Cardiac muscle cell (in vitro differentiated cells and primary cell): Measurements from ENCODE around the gene ERMN. TPM values are rescaled to one million over a fixed set of nuclear protein-coding genes. Genes with fewer than 3 reads are reported as not detected.
"Not testable (repeated sequence)": the region's sequence is repeated elsewhere in the genome, so short reads cannot be mapped to it uniquely, and the experiment has no call there.

Experiments
- DNase-seq, 2 donors: peaks; one replicate each; pipeline versions ENCODE4 v3.0.0 to v3.0.0-alpha.2; 2010 to 2017; ENCODE audit warnings: low read depth in 1 of 2, low spot score in 1 of 2
- H3K27ac ChIP-seq: fragments of 200-600 bp; sonication (generic); 2 replicates; pipeline ENCODE4 v1.5.1; 2016
- H3K27me3 ChIP-seq: fragments of 200-600 bp; sonication (generic); 2 replicates; pipeline ENCODE4 v1.6.0; 2016; ENCODE audit warnings: control low read depth
- H3K36me3 ChIP-seq: fragments of 200-600 bp; sonication (generic); 2 replicates; pipeline ENCODE4 v1.5.1; 2016; ENCODE audit warnings: control low read depth
- H3K4me1 ChIP-seq: fragments of 200-600 bp; sonication (generic); 2 replicates; pipeline ENCODE4 v1.8.1; 2017; ENCODE audit warnings: low read depth, mild to moderate bottlenecking, mixed run types
- H3K4me3 ChIP-seq: fragments of 200-600 bp; sonication (generic); 2 replicates; pipeline ENCODE4 v1.5.1; 2016; ENCODE audit warnings: mild to moderate bottlenecking
- H3K9me3 ChIP-seq: fragments of 200-600 bp; sonication (generic); 2 replicates; pipeline ENCODE4 v1.5.1; 2017; ENCODE audit warnings: low read depth, mild to moderate bottlenecking, control low read depth
- polyA plus RNA-seq: library from polyadenylated mRNA; unstranded; fragments of >200 nt; fragmentation: Nextera tagmentation; extraction: Ambion mirVana; gene quantifications from 2 replicates; pipeline ENCODE4 v1.2.1, GENCODE V29; 2016
- total RNA-seq: library from RNA; depleted of rRNA; stranded (reverse); fragments of >200 nt; gene quantifications from 2 replicates; pipeline ENCODE4 v1.2.3, GENCODE V29; 2016
- TF ChIP-seq, protein P1 (sequence below): IDR thresholded peaks from 2 replicates; pipeline ENCODE4 v1.5.1; 2012; ENCODE audit warnings: low read depth, mild to moderate bottlenecking, low read length

The ERMN gene, protein sequence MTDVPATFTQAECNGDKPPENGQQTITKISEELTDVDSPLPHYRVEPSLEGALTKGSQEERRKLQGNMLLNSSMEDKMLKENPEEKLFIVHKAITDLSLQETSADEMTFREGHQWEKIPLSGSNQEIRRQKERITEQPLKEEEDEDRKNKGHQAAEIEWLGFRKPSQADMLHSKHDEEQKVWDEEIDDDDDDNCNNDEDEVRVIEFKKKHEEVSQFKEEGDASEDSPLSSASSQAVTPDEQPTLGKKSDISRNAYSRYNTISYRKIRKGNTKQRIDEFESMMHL
- 0.80 TPM in 1 of 2 replicates, not detected in the other for total RNA-seq
- not detected in 2 replicates for polyA plus RNA-seq

DNA sequence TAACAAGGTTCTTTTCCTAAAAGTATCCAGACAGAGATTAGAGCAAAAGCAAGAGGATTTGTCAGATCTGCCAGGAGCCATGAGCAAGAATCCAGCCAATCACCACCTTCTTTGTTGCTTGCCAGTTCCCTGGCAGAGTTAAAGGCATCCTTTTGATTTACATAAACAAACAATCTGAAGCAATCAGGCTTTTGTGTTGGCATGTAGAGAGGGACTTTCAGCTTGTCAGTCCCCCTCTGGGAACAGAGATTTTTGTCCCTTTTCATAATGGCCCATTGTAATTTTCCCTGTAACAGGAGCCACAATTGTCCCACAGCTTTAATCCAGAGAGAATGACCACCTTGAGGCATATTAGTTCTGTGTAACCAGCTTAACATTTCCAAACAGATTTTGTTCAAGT lies at the start of gene ERMN:
Gene ERMN, minus strand, starts transcription at position 39 of the 400 bp plus-strand sequence. CDS start 182 bp downstream, outside the sequence.
- no peaks in the 10 kb centered on the region for H3K27me3 ChIP-seq
- no peak within 1 kb of the TSS for H3K27ac ChIP-seq
- no peak within 1 kb of the TSS for H3K4me3 ChIP-seq
- no peaks in the 10 kb centered on the region for H3K9me3 ChIP-seq
- TF ChIP-seq, protein P1, sequence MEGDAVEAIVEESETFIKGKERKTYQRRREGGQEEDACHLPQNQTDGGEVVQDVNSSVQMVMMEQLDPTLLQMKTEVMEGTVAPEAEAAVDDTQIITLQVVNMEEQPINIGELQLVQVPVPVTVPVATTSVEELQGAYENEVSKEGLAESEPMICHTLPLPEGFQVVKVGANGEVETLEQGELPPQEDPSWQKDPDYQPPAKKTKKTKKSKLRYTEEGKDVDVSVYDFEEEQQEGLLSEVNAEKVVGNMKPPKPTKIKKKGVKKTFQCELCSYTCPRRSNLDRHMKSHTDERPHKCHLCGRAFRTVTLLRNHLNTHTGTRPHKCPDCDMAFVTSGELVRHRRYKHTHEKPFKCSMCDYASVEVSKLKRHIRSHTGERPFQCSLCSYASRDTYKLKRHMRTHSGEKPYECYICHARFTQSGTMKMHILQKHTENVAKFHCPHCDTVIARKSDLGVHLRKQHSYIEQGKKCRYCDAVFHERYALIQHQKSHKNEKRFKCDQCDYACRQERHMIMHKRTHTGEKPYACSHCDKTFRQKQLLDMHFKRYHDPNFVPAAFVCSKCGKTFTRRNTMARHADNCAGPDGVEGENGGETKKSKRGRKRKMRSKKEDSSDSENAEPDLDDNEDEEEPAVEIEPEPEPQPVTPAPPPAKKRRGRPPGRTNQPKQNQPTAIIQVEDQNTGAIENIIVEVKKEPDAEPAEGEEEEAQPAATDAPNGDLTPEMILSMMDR, result no peak
- no peak for DNase-seq
- no peaks in the 10 kb centered on the region for H3K4me1 ChIP-seq
- H3K36me3 ChIP-seq, result no peaks in the 10 kb centered on the region

- no peak for DNase-seq
- H3K27me3 ChIP-seq, result no peaks in the 10 kb centered on the region
Measured at GRCh38 chr2:157375384-157375783, 49.8 kb upstream of the ERMN start.

GRCh38 chr2:157368508-157368907 lies 42.9 kb upstream of the ERMN start:
- DNase-seq, H3K36me3 ChIP-seq, H3K9me3 ChIP-seq, H3K27ac ChIP-seq, H3K27me3 ChIP-seq, H3K4me3 ChIP-seq, H3K4me1 ChIP-seq: not testable (repeated sequence)

More at GRCh38 chr2:157375384-157375783, 49.8 kb upstream of the ERMN start:
- H3K9me3 ChIP-seq, result no peaks in the 10 kb centered on the region
- H3K36me3 ChIP-seq, result no peaks in the 10 kb centered on the region
- no peak overlapping the region for H3K4me3 ChIP-seq
- H3K4me1 ChIP-seq, result no peaks in the 10 kb centered on the region
- H3K27ac ChIP-seq, result no peak overlapping the region
- TF ChIP-seq, protein P1, result no peak

- H3K9me3 ChIP-seq, result no peaks in the 10 kb centered on the region
- no peak overlapping the region for H3K4me3 ChIP-seq
- H3K27me3 ChIP-seq, result no peaks in the 10 kb centered on the region
- no peaks in the 10 kb centered on the region for H3K36me3 ChIP-seq
- DNase-seq, result no peak
- TF ChIP-seq, protein P1, result no peak
- H3K27ac ChIP-seq, result no peak overlapping the region
- no peaks in the 10 kb centered on the region for H3K4me1 ChIP-seq
Measured at GRCh38 chr2:157367704-157368103, 42.1 kb upstream of the ERMN start.

GRCh38 chr2:157364257-157364974 lies 38.8 kb upstream of the ERMN start:
- no peak for DNase-seq
- H3K27me3 ChIP-seq, result no peaks in the 10 kb centered on the region
- no peaks in the 10 kb centered on the region for H3K9me3 ChIP-seq
- no peaks in the 10 kb centered on the region for H3K4me1 ChIP-seq
- H3K4me3 ChIP-seq, result no peak overlapping the region
- H3K27ac ChIP-seq, result no peak overlapping the region
- H3K36me3 ChIP-seq, result no peaks in the 10 kb centered on the region
- TF ChIP-seq, protein P1, result no peak

- Histone ChIP-seq H3K4me1 (no peaks in the 10 kb centered on the region), H3K27me3 (no peaks in the 10 kb centered on the region)
- TF ChIP-seq, protein P1, result no peak
Measured at GRCh38 chr2:157363612-157364101, 38.0 kb upstream of the ERMN start.

More at GRCh38 chr2:157363612-157364101, 38.0 kb upstream of the ERMN start:
- DNase-seq, result no peak
- H3K36me3 ChIP-seq, result no peaks in the 10 kb centered on the region
- H3K9me3 ChIP-seq, result no peaks in the 10 kb centered on the region
- H3K27ac ChIP-seq, result no peak overlapping the region
- no peak overlapping the region for H3K4me3 ChIP-seq
